Astrocyte (in vitro differentiated cells and primary cell): ENCODE measurements around the gene CTU1.

ENCODE experiments used
- CTCF ChIP-seq: IDR thresholded peaks from 2 replicates; pipeline ENCODE4 v1.5.1; 2011; ENCODE audit warnings: low read depth, mild to moderate bottlenecking, inconsistent platforms, low read length, moderate library complexity; ENCODE audit not compliant: insufficient read depth
- EZH2 ChIP-seq: IDR thresholded peaks from 2 replicates; pipeline ENCODE4 v1.6.1; 2012; ENCODE audit warnings: mild to moderate bottlenecking, low read length, inconsistent platforms; ENCODE audit not compliant: insufficient read depth

- no peak for TF ChIP-seq EZH2
- no peak for TF ChIP-seq CTCF
Observed at GRCh38 chr19:51066393-51067186, 41.6 kb downstream of the CTU1 start.
